ENCODE results near the gene GRIA4.

DNA sequence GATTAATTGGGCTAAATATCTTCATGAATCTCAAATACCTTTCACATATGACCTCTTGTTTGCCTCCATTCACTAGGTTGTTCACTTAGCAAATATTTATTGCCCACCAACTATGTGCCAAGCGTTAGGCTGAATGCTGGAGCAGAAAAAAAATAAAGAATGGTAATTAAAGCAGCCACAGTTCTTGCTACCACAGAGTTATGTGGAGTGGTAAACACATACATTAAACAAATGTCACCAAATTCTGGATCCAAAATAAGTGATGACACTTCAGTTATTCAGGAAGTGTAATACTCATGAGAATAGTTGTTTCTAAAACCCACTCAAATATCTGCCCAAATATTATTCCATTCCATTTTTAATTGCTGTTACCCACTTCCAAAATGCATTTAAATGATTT lies 128.4 kb downstream of the GRIA4 start:
- TF ChIP-seq CTCF (IDR thresholded peaks at IDR 0.05) (no peak), EZH2 (IDR thresholded peaks at IDR 0.05) (no peak)

Measured in neural progenitor cell (in vitro differentiated cells).